ENCODE results near the gene TTC23. TPM values are rescaled to one million over a fixed set of nuclear protein-coding genes. Genes with fewer than 3 reads are reported as not detected.

TTC23 gene
- total RNA-seq, 1 donor from 2014 or later, result 23.1 TPM

DNA sequence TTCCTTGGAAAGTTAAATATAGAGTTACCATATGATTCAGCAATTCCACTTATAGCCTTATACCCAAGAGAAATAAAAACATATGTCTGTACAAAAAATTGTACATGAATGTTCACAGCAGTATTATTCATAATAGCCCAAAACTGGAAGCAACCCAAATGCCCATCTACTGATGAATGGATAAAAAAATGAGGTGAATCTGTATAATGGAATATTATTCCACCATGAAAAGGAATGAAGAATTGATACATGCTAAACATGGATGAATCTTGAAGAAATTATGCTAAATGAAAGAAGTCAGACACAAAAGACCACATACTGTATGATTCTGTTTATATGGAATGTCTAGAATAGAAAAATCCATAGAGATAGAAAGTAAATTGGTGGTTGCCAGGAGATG is 61.4 kb downstream of the TTC23 start:
- no peak for DNase-seq (ENCODE audit: extremely low spot score, unreplicated experiment)
- peaks cover 4% of the 10 kb centered on the region for H3K9me3 Mint-ChIP-seq (ENCODE audit: unreplicated experiment)
- peaks cover 15% of the 10 kb centered on the region for H3K4me1 Mint-ChIP-seq (ENCODE audit: unreplicated experiment)
- H3K27me3 Mint-ChIP-seq (ENCODE audit: unreplicated experiment), result no peaks in the 10 kb centered on the region
- H3K27ac Mint-ChIP-seq (ENCODE audit: unreplicated experiment), result peak overlapping the region; percentile 73
- H3K36me3 Mint-ChIP-seq (ENCODE audit: unreplicated experiment), result peaks cover 45% of the 10 kb centered on the region
- TF ChIP-seq CTCF (IDR thresholded peaks at IDR 0.05), result no peak
- H3K4me3 Mint-ChIP-seq (ENCODE audit: unreplicated experiment), result no peak overlapping the region

GRCh38 chr15:99185414-99186130 is 63.8 kb downstream of the TTC23 start:
- no peak for DNase-seq (ENCODE audit: extremely low spot score, unreplicated experiment)
- peaks cover 30% of the 10 kb centered on the region for H3K4me1 Mint-ChIP-seq (ENCODE audit: unreplicated experiment)
- H3K4me3 Mint-ChIP-seq (ENCODE audit: unreplicated experiment), result no peak overlapping the region
- TF ChIP-seq CTCF (IDR thresholded peaks at IDR 0.05), result no peak
- no peaks in the 10 kb centered on the region for H3K27me3 Mint-ChIP-seq (ENCODE audit: unreplicated experiment)
- H3K9me3 Mint-ChIP-seq (ENCODE audit: unreplicated experiment), result peaks cover 4% of the 10 kb centered on the region
- H3K27ac Mint-ChIP-seq (ENCODE audit: unreplicated experiment), result no peak overlapping the region
- H3K36me3 Mint-ChIP-seq (ENCODE audit: unreplicated experiment), result peaks cover 27% of the 10 kb centered on the region

GRCh38 chr15:99182791-99183190 is 66.6 kb downstream of the TTC23 start:
- H3K4me1 Mint-ChIP-seq (ENCODE audit: unreplicated experiment), result peaks cover 25% of the 10 kb centered on the region
- no peak for TF ChIP-seq CTCF (IDR thresholded peaks at IDR 0.05)
- no peak overlapping the region for H3K27ac Mint-ChIP-seq (ENCODE audit: unreplicated experiment)
- H3K36me3 Mint-ChIP-seq (ENCODE audit: unreplicated experiment), result peaks cover 19% of the 10 kb centered on the region
- no peaks in the 10 kb centered on the region for H3K27me3 Mint-ChIP-seq (ENCODE audit: unreplicated experiment)
- H3K4me3 Mint-ChIP-seq (ENCODE audit: unreplicated experiment), result no peak overlapping the region
- DNase-seq (ENCODE audit: extremely low spot score, unreplicated experiment), result no peak
- H3K9me3 Mint-ChIP-seq (ENCODE audit: unreplicated experiment), result no peaks in the 10 kb centered on the region

GRCh38 chr15:99181545-99181971 is 67.8 kb downstream of the TTC23 start:
- DNase-seq (ENCODE audit: extremely low spot score, unreplicated experiment), result no peak
- TF ChIP-seq CTCF (IDR thresholded peaks at IDR 0.05), result no peak
- H3K4me3 Mint-ChIP-seq (ENCODE audit: unreplicated experiment), result no peak overlapping the region
- H3K9me3 Mint-ChIP-seq (ENCODE audit: unreplicated experiment), result no peaks in the 10 kb centered on the region
- H3K36me3 Mint-ChIP-seq (ENCODE audit: unreplicated experiment), result peaks cover 19% of the 10 kb centered on the region
- H3K27ac Mint-ChIP-seq (ENCODE audit: unreplicated experiment), result no peak overlapping the region
- peaks cover 20% of the 10 kb centered on the region for H3K4me1 Mint-ChIP-seq (ENCODE audit: unreplicated experiment)
- no peaks in the 10 kb centered on the region for H3K27me3 Mint-ChIP-seq (ENCODE audit: unreplicated experiment)

GRCh38 chr15:99180964-99181306 is 68.4 kb downstream of the TTC23 start:
- no peaks in the 10 kb centered on the region for H3K27me3 Mint-ChIP-seq (ENCODE audit: unreplicated experiment)
- no peak overlapping the region for H3K27ac Mint-ChIP-seq (ENCODE audit: unreplicated experiment)
- peaks cover 19% of the 10 kb centered on the region for H3K36me3 Mint-ChIP-seq (ENCODE audit: unreplicated experiment)
- H3K4me3 Mint-ChIP-seq (ENCODE audit: unreplicated experiment), result no peak overlapping the region
- no peak for DNase-seq (ENCODE audit: extremely low spot score, unreplicated experiment)
- peaks cover 20% of the 10 kb centered on the region for H3K4me1 Mint-ChIP-seq (ENCODE audit: unreplicated experiment)
- no peak for TF ChIP-seq CTCF (IDR thresholded peaks at IDR 0.05)
- H3K9me3 Mint-ChIP-seq (ENCODE audit: unreplicated experiment), result no peaks in the 10 kb centered on the region
